Sigmoid colon (tissue), 7 donors: ENCODE data around the gene MCF2L. TPM values are rescaled to one million over a fixed set of nuclear protein-coding genes. Genes with fewer than 3 reads are reported as not detected.

Experiments
- DNase-seq: peaks from one replicate; pipeline ENCODE4 v3.0.0-alpha.2; 2019
- H3K27ac ChIP-seq, 4 donors: fragments of 200-600 bp; sonication (generic); one replicate each; pipeline ENCODE4 v1.5.1; 2016 to 2019; ENCODE audit warnings: mild to moderate bottlenecking in 1 of 4
- H3K27me3 ChIP-seq, 3 donors: fragments of 200-600 bp; sonication (generic); one replicate each; pipeline ENCODE4 v1.5.1; 2019; ENCODE audit warnings: mild to moderate bottlenecking in 1 of 3
- H3K36me3 ChIP-seq, 4 donors: fragments of 200-600 bp; sonication (generic); one replicate each; pipeline ENCODE4 v1.5.1; 2016 to 2019
- H3K4me1 ChIP-seq, 4 donors: fragments of 200-600 bp; sonication (generic); one replicate each; pipeline ENCODE4 v1.5.1; 2017 to 2019
- H3K4me3 ChIP-seq, 4 donors: fragments of 200-600 bp; sonication (generic); one replicate each; pipeline ENCODE4 v1.5.1; 2017 to 2019; ENCODE audit warnings: mild to moderate bottlenecking in 2 of 4, moderate library complexity in 1 of 4
- H3K9me3 ChIP-seq, 4 donors: fragments of 200-600 bp in 3 of 4; sonication (generic) in 3 of 4; one replicate each; pipeline versions ENCODE4 v1.5.1 to v1.6.1; 2013 to 2019
- CTCF ChIP-seq, 4 experiments: fragments of 450-650 bp in 3 of 4; fragments of 200-600 bp in 1 of 4; IDR thresholded peaks; one replicate each; pipeline ENCODE4 v1.5.1; 2016 to 2019; ENCODE audit warnings: antibody characterized with exemption in 4 of 4, mild to moderate bottlenecking in 3 of 4, moderate library complexity in 2 of 4
- EP300 ChIP-seq, 4 donors: sonication (generic); formaldehyde crosslinking; IDR thresholded peaks; one replicate each; pipeline ENCODE4 v1.6.1; 2017; ENCODE audit warnings: antibody characterized with exemption in 4 of 4
- POLR2A ChIP-seq, 2 donors: fragments of 450-650 bp; IDR thresholded peaks; one replicate each; pipeline ENCODE4 v1.6.1; 2016; ENCODE audit warnings: antibody characterized with exemption in 2 of 2, mild to moderate bottlenecking in 2 of 2, moderate library complexity in 2 of 2
- POLR2AphosphoS5 ChIP-seq, 4 donors: sonication (generic); formaldehyde crosslinking; IDR thresholded peaks; one replicate each; pipeline ENCODE4 v1.6.1; 2017; ENCODE audit warnings: antibody characterized with exemption in 4 of 4
- WGBS, 2 donors: extraction: QIAGEN DNeasy Blood & Tissue Kit; methylation state at CpG; one replicate each; pipeline ENCODE4 v1.1.7; 2013; 5-methylcytosine and 5-hydroxymethylcytosine counted together
- intact Hi-C: fragments of 100-400 bp; cut with DNase I; formaldehyde crosslinking; loops from one replicate; pipeline ENCODE4 v1.15.1; 2023
- polyA plus RNA-seq, 3 donors: library from polyadenylated mRNA; stranded (reverse); fragments of 200-250 nt; gene quantifications; one replicate each; pipeline ENCODE4 v1.2.3, GENCODE V29; 2013
- total RNA-seq, 4 donors: library from RNA; depleted of rRNA; stranded (reverse); fragments of >200 nt; gene quantifications; one replicate each; pipeline ENCODE4 v1.1.0, GENCODE V29; 2016
- donor health status: healthy with polysubstance abuse.
- donor health status: Bipolar disorder and iron deficiency.
- donor health status: healthy.

MCF2L gene
- total and polyA plus RNA-seq, 7 donors: 7.5 to 59.9 (median 20.2) TPM

GRCh38 chr13:113145911-113146598 is 177.0 kb downstream of the MCF2L start:
- DNase-seq: no peak
- Histone ChIP-seq H3K4me3 (no peak overlapping the region), H3K27ac (no peak overlapping the region), H3K4me1 (no peaks in the 10 kb centered on the region), H3K9me3 (no peaks in the 10 kb centered on the region), H3K36me3 (no peaks in the 10 kb centered on the region), H3K27me3 (no peaks in the 10 kb centered on the region)
- WGBS, 2 donors: 89 to 90% methylated on average over 15 of the region's 15 CpGs
- no peak for TF ChIP-seq POLR2AphosphoS5 (IDR thresholded peaks at IDR 0.05)
- intact Hi-C loops: no loop called here

- WGBS, 2 donors: 87 to 88% methylated on average over 9 of the region's 9 CpGs
- Histone ChIP-seq H3K27me3 (no peaks in the 10 kb centered on the region), H3K4me3 (no peak overlapping the region), H3K4me1 (no peaks in the 10 kb centered on the region), H3K36me3 (no peaks in the 10 kb centered on the region), H3K27ac (no peak overlapping the region), H3K9me3 (no peaks in the 10 kb centered on the region)
- DNase-seq: no peak
- intact Hi-C loops: no loop called here
- TF ChIP-seq POLR2AphosphoS5 (IDR thresholded peaks at IDR 0.05) (no peak), CTCF (IDR thresholded peaks at IDR 0.05) (no peak), POLR2A (IDR thresholded peaks at IDR 0.05) (no peak), EP300 (IDR thresholded peaks at IDR 0.05) (no peak)
Measured at GRCh38 chr13:113146750-113147149, 177.7 kb downstream of the MCF2L start.

- H3K4me1 ChIP-seq: peaks cover 0 to 3% (median under 1%) of the 10 kb centered on the region in 4 donors
- no peaks in the 10 kb centered on the region for H3K9me3 ChIP-seq
- H3K27me3 ChIP-seq: no peaks in the 10 kb centered on the region
- H3K4me3 ChIP-seq: no peak overlapping the region
- intact Hi-C loops: no loop called here
- 84 to 88% methylated on average over 8 of the region's 8 CpGs for WGBS, 2 donors
- H3K36me3 ChIP-seq: no peaks in the 10 kb centered on the region
- H3K27ac ChIP-seq: no peak overlapping the region
- no peak for DNase-seq
- no peak for TF ChIP-seq POLR2AphosphoS5 (IDR thresholded peaks at IDR 0.05)
Measured at GRCh38 chr13:113147206-113147605, 178.2 kb downstream of the MCF2L start.

- TF ChIP-seq POLR2A (IDR thresholded peaks at IDR 0.05) (no peak), CTCF (IDR thresholded peaks at IDR 0.05) (no peak), EP300 (IDR thresholded peaks at IDR 0.05) (no peak), POLR2AphosphoS5 (IDR thresholded peaks at IDR 0.05) (no peak)
- no peaks in the 10 kb centered on the region for H3K27me3 ChIP-seq
- H3K36me3 ChIP-seq: no peaks in the 10 kb centered on the region
- 94 to 95% methylated on average over 13 of the region's 13 CpGs for WGBS, 2 donors
- peaks cover 0 to 15% (median 11%) of the 10 kb centered on the region in 4 donors for H3K4me1 ChIP-seq
- H3K4me3 ChIP-seq: no peak overlapping the region
- no peak overlapping the region for H3K27ac ChIP-seq
- intact Hi-C loops: no loop called here
- no peaks in the 10 kb centered on the region for H3K9me3 ChIP-seq
- DNase-seq: no peak
Measured at GRCh38 chr13:113148407-113148806, 179.4 kb downstream of the MCF2L start.

- WGBS, 2 donors: 95 to 96% methylated on average over 38 of the region's 38 CpGs
Measured at GRCh38 chr13:113148940-113149503, 180.0 kb downstream of the MCF2L start.

More at GRCh38 chr13:113148940-113149503, 180.0 kb downstream of the MCF2L start:
- Histone ChIP-seq H3K27ac (no peak overlapping the region), H3K9me3 (no peaks in the 10 kb centered on the region), H3K4me1 (peaks cover 0 to 19% (median 12%) of the 10 kb centered on the region in 4 donors), H3K36me3 (no peaks in the 10 kb centered on the region), H3K27me3 (no peaks in the 10 kb centered on the region), H3K4me3 (no peak overlapping the region)
- intact Hi-C loops: no loop called here
- DNase-seq: no peak
- no peak for TF ChIP-seq EP300 (IDR thresholded peaks at IDR 0.05)
- no peak for TF ChIP-seq POLR2A (IDR thresholded peaks at IDR 0.05)
- no peak for TF ChIP-seq CTCF (IDR thresholded peaks at IDR 0.05)
- no peak for TF ChIP-seq POLR2AphosphoS5 (IDR thresholded peaks at IDR 0.05)

Other genes with a start within 250 kb of the MCF2L start
- gene F7, start 136.6 kb downstream of the MCF2L start, total RNA-seq: not detected
- under 1 TPM in 1 of 3 donors, not detected in 2; 0.36 TPM for gene F7, start 136.6 kb downstream of the MCF2L start, polyA plus RNA-seq
- gene F10, start 153.6 kb downstream of the MCF2L start, total RNA-seq: 1 to 10 TPM; 3.8 to 10.0 (median 6.8) TPM
- 1 to 10 TPM in 2 of 3 donors, not detected in 1; 2.4 to 3.0 TPM for gene F10, start 153.6 kb downstream of the MCF2L start, polyA plus RNA-seq
- gene PROZ, start 189.4 kb downstream of the MCF2L start, total RNA-seq: not detected
- gene PROZ, start 189.4 kb downstream of the MCF2L start, polyA plus RNA-seq: under 1 TPM in 1 of 3 donors, not detected in 2; 0.10 TPM
- 10 to 100 TPM; 44.1 to 70.9 (median 54.8) TPM for gene PCID2, start 239.5 kb downstream of the MCF2L start, total RNA-seq
- gene PCID2, start 239.5 kb downstream of the MCF2L start, polyA plus RNA-seq: 10 to 100 TPM; 18.0 to 32.5 (median 22.4) TPM
- gene CUL4A, start 240.4 kb downstream of the MCF2L start, total RNA-seq: 100 to 1,000 TPM in 1 of 4 donors, 10 to 100 TPM in 3; 72.6 to 115 (median 80.7) TPM
- 10 to 100 TPM; 22.2 to 38.5 (median 22.2) TPM for gene CUL4A, start 240.4 kb downstream of the MCF2L start, polyA plus RNA-seq